HG02970 (cell line): ENCODE data around the gene SPOCK1.

Experiments
- ATAC-seq: cut with Tn5 transposase; IDR thresholded peaks from one replicate; pipeline ENCODE4 v1.9.1; 2021; ENCODE audit warnings: mild to moderate bottlenecking, moderate library complexity, moderate number of reproducible peaks; ENCODE audit not compliant: unreplicated experiment, low FRiP score

SPOCK1 gene

DNA sequence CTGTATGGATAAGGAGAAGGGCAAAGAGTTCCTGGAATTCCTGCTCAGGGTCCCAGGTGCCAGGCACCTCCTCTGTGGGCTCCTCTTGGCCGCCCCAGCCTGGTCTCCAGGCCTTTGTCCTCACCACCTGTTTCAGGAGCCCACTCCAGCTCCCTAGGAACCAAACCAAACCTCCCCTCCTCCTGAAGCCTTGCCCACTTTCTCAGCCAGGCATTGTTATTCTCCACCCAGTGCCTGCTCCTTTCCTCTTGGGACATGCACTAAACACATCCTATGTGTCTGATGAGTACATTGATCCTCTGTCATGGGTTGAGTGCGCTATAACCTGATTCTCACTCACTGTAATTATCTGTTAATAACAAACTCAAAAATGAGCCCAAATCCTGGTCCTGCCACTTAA is 189.8 kb downstream of the SPOCK1 start:
- ATAC-seq = no peak

GRCh38 chr5:137308311-137308710 is 190.8 kb downstream of the SPOCK1 start:
- no peak for ATAC-seq

GRCh38 chr5:137306903-137307302 is 192.2 kb downstream of the SPOCK1 start:
- ATAC-seq = no peak

DNA sequence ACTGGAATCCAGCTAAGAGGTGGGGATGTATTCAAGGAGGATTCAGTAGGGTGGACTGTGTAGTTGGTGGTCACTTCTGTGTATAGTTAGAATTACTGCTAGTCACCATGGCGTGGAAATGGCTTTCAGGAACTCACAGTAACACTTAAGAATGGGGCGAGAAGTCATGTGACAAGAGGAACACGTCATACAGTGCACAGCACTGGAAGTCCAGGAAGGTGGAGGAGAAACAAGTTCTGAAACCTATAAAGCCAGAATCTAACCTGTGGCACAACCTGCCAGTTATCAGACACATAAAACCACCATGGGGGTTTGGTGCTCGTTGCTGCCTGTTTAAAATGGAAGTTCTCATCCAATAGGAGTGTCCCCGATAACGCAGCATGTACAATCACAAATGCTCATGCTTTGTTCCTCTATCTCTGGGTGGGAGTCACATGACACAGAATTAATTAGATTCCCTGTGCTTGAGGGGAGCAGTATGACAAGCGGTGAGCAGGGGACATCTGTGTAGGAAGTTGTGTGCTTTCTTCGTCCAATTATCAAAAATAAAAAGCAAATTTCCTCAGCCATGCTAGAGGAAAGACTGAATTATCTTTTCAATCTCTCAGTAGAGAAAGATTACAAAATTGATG is 193.0 kb downstream of the SPOCK1 start:
- no peak for ATAC-seq

- no peak for ATAC-seq
These were observed 194.8 kb downstream of the SPOCK1 start for GRCh38 chr5:137304226-137304874.

GRCh38 chr5:137303509-137303908 is 195.6 kb downstream of the SPOCK1 start:
- no peak for ATAC-seq

GRCh38 chr5:137300411-137301240 is 198.5 kb downstream of the SPOCK1 start:
- no peak for ATAC-seq

- no peak for ATAC-seq
These were observed 202.8 kb downstream of the SPOCK1 start for GRCh38 chr5:137296213-137296781.

GRCh38 chr5:137294604-137295003 is 204.5 kb downstream of the SPOCK1 start:
- ATAC-seq = no peak

DNA sequence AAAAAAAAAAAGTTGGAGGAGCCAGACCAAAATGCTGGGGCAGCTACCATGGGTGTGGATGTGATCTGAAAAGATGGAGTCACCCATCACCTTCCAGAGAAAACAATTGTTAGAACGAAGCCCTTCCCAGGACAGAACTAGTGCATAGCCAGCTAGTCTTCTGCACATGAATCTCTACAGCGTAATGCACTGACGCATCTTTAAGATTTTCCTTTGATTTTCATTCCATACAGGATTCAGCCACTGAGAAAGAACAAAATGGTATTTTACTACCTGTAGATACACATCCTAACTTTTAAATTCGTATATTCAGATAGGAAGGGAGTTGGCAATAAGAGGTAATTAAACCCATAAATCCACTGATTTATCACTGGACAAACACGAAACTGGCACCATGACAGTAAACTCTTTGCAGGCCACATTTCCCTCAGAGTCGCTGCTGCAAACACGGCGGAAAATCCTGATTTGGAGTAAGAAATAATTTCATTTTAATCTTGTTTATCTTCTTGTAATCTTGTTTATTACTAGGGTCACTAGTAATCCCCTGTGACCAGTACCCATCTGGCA is 206.6 kb downstream of the SPOCK1 start:
- ATAC-seq = no peak

GRCh38 chr5:137291436-137291835 is 207.7 kb downstream of the SPOCK1 start:
- no peak for ATAC-seq

DNA sequence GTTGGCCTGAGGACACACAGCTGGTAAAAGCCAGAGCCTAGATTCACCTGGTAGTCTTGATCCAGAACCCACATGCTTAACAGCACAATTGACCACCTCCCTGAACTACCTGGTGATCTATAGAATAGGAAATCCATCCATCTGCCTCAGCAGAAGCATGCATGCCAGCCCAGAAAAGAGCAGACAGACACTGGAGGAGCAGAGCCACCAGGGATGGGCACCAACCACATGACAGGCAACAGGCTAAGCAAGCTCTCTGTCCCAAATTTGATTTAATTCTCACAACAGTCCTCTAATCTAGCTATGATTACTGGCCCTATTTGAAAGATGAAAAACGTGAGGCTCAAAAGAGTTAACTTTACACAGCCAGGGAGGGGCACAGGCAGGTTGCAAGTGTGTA is 208.1 kb downstream of the SPOCK1 start:
- no peak for ATAC-seq

DNA sequence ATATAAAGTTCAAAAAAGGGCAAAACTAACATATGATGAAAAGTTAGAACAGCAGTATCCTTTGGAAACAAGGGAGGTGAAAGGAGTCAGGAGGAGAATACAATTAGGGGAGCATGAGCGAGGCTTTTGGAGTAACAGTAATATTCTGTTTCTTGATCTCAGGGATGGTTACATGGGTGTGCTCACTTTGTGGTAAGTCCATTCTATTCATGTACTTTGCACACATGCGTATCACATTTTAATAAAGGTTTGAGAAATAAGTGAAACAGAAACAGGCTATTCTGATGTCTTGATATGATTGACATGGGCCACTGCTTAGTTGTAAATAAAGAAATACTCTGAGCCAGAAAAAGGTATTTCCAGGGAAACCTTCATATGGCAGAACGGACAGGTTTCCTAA is 208.8 kb downstream of the SPOCK1 start:
- ATAC-seq = no peak

DNA sequence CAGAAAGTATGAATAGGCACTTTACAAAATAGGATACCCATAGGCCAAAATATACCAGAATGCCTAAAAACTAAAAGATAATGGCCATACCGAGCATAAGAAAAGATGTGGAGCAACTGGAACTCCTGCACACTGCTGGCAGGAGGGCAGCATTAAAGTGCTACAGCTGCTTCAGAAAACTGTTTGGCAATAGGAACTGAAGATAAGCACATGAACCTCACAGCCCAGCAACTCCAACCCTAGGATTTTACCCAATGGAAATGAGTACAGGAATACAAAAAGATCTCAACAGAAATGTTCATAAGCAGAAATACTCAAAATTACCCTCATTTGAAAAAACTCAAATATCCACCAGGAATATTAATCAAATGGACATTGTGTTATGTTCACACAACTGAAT is 209.3 kb downstream of the SPOCK1 start:
- no peak for ATAC-seq

DNA sequence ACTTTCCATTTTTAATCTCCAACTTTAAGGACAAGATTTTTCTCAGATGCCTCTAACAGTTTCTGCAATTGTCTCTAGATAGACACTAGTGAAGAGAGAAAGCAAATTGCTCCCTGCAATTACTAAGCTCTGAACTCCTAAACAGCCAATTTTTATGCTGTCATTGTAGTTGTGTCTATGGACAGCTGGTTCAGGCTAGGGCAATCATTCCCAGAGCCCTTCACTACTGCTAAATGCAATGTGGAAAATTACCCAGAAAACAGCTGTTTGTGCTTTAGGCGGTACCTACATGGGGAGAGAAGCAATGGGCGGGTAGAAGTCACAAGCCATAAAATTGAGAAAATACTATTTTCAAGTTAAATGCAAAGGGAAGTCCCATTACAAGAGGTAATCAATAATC is 211.6 kb downstream of the SPOCK1 start:
- ATAC-seq = no peak

- ATAC-seq = no peak
These were observed 213.0 kb downstream of the SPOCK1 start for GRCh38 chr5:137286025-137286610.

- no peak for ATAC-seq
These were observed 215.3 kb downstream of the SPOCK1 start for GRCh38 chr5:137283801-137284200.

DNA sequence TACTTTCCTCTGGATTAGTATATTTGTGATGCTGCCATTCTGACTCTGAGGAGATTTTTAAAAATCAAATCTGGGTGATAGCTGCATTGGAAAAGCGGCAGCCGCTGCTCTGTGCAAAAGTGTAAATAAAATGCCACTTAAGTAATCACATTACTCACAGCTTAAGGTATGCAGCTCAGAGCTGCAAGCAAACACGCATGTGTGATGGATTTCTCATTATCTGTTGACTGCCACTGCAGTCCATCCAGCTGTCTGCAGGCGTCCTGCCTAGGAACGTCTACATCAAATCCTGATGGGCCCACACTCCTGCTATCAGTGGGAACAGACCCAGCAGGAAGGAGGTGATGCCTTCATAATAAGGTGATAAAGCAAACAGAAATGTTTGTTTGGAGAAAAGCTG is 216.9 kb downstream of the SPOCK1 start:
- no peak for ATAC-seq

DNA sequence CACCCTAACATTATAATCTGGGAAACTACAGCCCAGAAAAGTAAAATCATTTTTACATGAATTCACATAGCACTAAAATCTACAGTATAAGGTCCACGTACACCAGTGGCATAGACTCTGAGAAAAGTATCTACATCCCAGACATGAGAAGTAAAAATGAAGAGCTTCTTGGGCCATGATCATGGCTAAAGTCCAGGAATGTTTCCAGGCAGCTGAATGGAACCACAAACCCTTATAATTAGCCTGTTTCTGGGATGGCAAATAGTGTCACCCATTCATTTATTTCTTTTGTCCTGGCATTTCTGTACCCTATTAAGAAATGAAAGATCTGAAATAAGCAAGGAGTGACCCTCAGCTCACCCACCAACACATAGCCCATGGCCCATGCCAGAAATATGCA is 217.9 kb downstream of the SPOCK1 start:
- ATAC-seq = no peak

GRCh38 chr5:137280656-137281055 is 218.5 kb downstream of the SPOCK1 start:
- no peak for ATAC-seq
